H1 (cell line): Measurements from ENCODE around the gene PDE2A. TPM values are rescaled to one million over a fixed set of nuclear protein-coding genes. Genes with fewer than 3 reads are reported as not detected.

Source experiments
- CTCF ChIA-PET: fragments of 300-600 bp; sonication (Branson Sonifier 250); formaldehyde crosslinking; loops from one replicate; lab custom pipeline; 2021; ENCODE audit not compliant: partially characterized antibody; lab: Charles Lee
- POLR2A ChIA-PET: fragments of 300-600 bp; sonication (Branson Sonifier 250); formaldehyde crosslinking; loops from one replicate; lab custom pipeline; 2021; ENCODE audit warnings: inconsistent platforms; ENCODE audit not compliant: partially characterized antibody; lab: Charles Lee
- DNase-seq, 2 experiments: peaks; one replicate each; pipeline versions ENCODE4 v3.0.0 to v3.0.0-alpha.2; 2010 to 2022; ENCODE audit warnings: low spot score in 2 of 2, low read depth in 1 of 2, mixed read lengths in 1 of 2
- FAIRE-seq: peaks from 2 replicates; lab custom pipeline; 2011; peaks lifted over from hg19 to GRCh38; lab: Jason Lieb, UNC
- H2AFZ ChIP-seq: 2 replicates; pipeline ENCODE4 v1.8.1; 2012; ENCODE audit warnings: low read length, inconsistent platforms
- H2AK5ac ChIP-seq: 2 replicates; pipeline ENCODE4 v1.6.1; 2013; ENCODE audit warnings: low read depth, low read length
- H2BK120ac ChIP-seq: replicated peaks from 2 replicates; pipeline ENCODE3; 2013; ENCODE audit warnings: low read depth, low read length, inconsistent platforms
- H2BK12ac ChIP-seq: 2 replicates; pipeline ENCODE4 v1.6.1; 2013; ENCODE audit warnings: low read depth, low read length
- H2BK15ac ChIP-seq: 2 replicates; pipeline ENCODE4 v1.6.1; 2013; ENCODE audit warnings: low read length
- H2BK20ac ChIP-seq: 2 replicates; pipeline ENCODE4 v1.6.1; 2013; ENCODE audit warnings: low read length
- H2BK5ac ChIP-seq: 2 replicates; pipeline ENCODE4 v1.6.1; 2013; ENCODE audit warnings: low read depth, low read length
- H3K14ac ChIP-seq: 2 replicates; pipeline ENCODE4 v1.6.1; 2013; ENCODE audit warnings: inconsistent platforms; ENCODE audit not compliant: insufficient read length
- H3K18ac ChIP-seq: 2 replicates; pipeline ENCODE4 v1.6.1; 2013; ENCODE audit warnings: low read length; ENCODE audit errors: extremely low read depth
- H3K23ac ChIP-seq: 2 replicates; pipeline ENCODE4 v1.6.1; 2013; ENCODE audit warnings: inconsistent platforms; ENCODE audit not compliant: insufficient read length
- H3K23me2 ChIP-seq: 2 replicates; pipeline ENCODE4 v1.6.1; 2013; ENCODE audit warnings: low read depth, low read length
- H3K27ac ChIP-seq: 2 replicates; pipeline ENCODE4 v1.6.1; 2011; ENCODE audit warnings: low read depth, low read length, inconsistent platforms
- H3K27me3 ChIP-seq, 4 experiments: replicated peaks in 1 of 4; 1 replicate in 1 of 4; 2 replicates in 3 of 4; pipeline versions ENCODE4 v1.6.1 to v1.8.1; 2011 to 2013; ENCODE audit warnings: low read length in 3 of 4, mild to moderate bottlenecking in 3 of 4, inconsistent platforms in 2 of 4, mixed read lengths in 2 of 4, moderate library complexity in 1 of 4; ENCODE audit not compliant: control insufficient read depth in 3 of 4, insufficient read depth in 3 of 4; ENCODE audit errors: extremely low read depth in 1 of 4
- H3K36me3 ChIP-seq, 4 experiments: 2 replicates each; pipeline versions ENCODE4 v1.6.1 to v1.8.1; 2011 to 2013; ENCODE audit warnings: mild to moderate bottlenecking in 4 of 4, low read length in 3 of 4, moderate library complexity in 2 of 4, control low read depth in 1 of 4, inconsistent platforms in 1 of 4; ENCODE audit not compliant: insufficient read depth in 4 of 4, control insufficient read depth in 2 of 4
- H3K4ac ChIP-seq: replicated peaks from 2 replicates; pipeline ENCODE3; 2013; ENCODE audit warnings: low read length, low read depth, mixed read lengths, inconsistent platforms; ENCODE audit not compliant: insufficient read length
- H3K4me1 ChIP-seq, 4 experiments: replicated peaks in 1 of 4; 1 replicate in 1 of 4; 2 replicates in 3 of 4; pipeline versions ENCODE4 v1.6.1 to v1.8.1; 2011 to 2013; ENCODE audit warnings: low read length in 3 of 4, inconsistent platforms in 2 of 4, mixed read lengths in 1 of 4; ENCODE audit not compliant: insufficient read depth in 4 of 4, control insufficient read depth in 3 of 4
- H3K4me2 ChIP-seq, 2 experiments: 2 replicates each; pipeline versions ENCODE4 v1.6.1 to v1.8.1; 2011 to 2013; ENCODE audit warnings: low read depth in 2 of 2, low read length in 2 of 2, control low read depth in 1 of 2, inconsistent platforms in 1 of 2, mild to moderate bottlenecking in 1 of 2; ENCODE audit not compliant: insufficient read depth in 1 of 2
- H3K4me3 ChIP-seq, 4 experiments: fragments of 200-600, 300-600 bp in 1 of 4; sonication (generic), shearing (Covaris generic), sonication (Bioruptor Twin) in 1 of 4; 2 replicates each; pipeline versions ENCODE4 v1.5.1 to v1.8.1; 2011 to 2016; ENCODE audit warnings: low read length in 4 of 4, low read depth in 3 of 4, control low read depth in 2 of 4, inconsistent platforms in 2 of 4, mild to moderate bottlenecking in 2 of 4, mixed read lengths in 1 of 4, moderate library complexity in 1 of 4; ENCODE audit not compliant: insufficient read depth in 2 of 4; ENCODE audit errors: extremely low read depth in 1 of 4
- H3K56ac ChIP-seq: replicated peaks from 2 replicates; pipeline ENCODE3; 2013; ENCODE audit warnings: low read depth, mild to moderate bottlenecking, mixed read lengths, low read length, inconsistent platforms; ENCODE audit not compliant: insufficient read length
- H3K79me1 ChIP-seq: 2 replicates; pipeline ENCODE4 v1.6.1; 2013; ENCODE audit warnings: low read depth, low read length, control low read depth
- H3K79me2 ChIP-seq, 2 experiments: 2 replicates each; pipeline versions ENCODE4 v1.6.1 to v1.8.1; 2012 to 2013; ENCODE audit warnings: low read length in 2 of 2, mild to moderate bottlenecking in 2 of 2, inconsistent platforms in 1 of 2; ENCODE audit not compliant: insufficient read depth in 2 of 2, control insufficient read depth in 1 of 2
- H3K9ac ChIP-seq, 4 experiments: replicated peaks in 1 of 4; 1 replicate in 1 of 4; 2 replicates in 3 of 4; pipeline versions ENCODE4 v1.6.1 to v1.8.1; 2011 to 2013; ENCODE audit warnings: low read depth in 3 of 4, low read length in 3 of 4, control low read depth in 2 of 4, mild to moderate bottlenecking in 2 of 4, moderate library complexity in 2 of 4, inconsistent platforms in 1 of 4; ENCODE audit errors: extremely low read depth in 1 of 4
- H3K9me3 ChIP-seq, 2 experiments: 2 replicates each; pipeline versions ENCODE4 v1.6.1 to v1.8.1; 2012 to 2013; ENCODE audit warnings: mild to moderate bottlenecking in 2 of 2, moderate library complexity in 2 of 2, control low read depth in 1 of 2, inconsistent platforms in 1 of 2, low read depth in 1 of 2, low read length in 1 of 2, mixed read lengths in 1 of 2; ENCODE audit not compliant: insufficient read depth in 2 of 2
- H4K20me1 ChIP-seq, 2 experiments: replicated peaks in 1 of 2; 2 replicates each; pipeline versions ENCODE3 to v1.8.1; 2011 to 2013; ENCODE audit warnings: inconsistent platforms in 2 of 2, low read length in 2 of 2, mild to moderate bottlenecking in 1 of 2; ENCODE audit not compliant: insufficient read depth in 2 of 2, control insufficient read depth in 1 of 2
- H4K5ac ChIP-seq: 2 replicates; pipeline ENCODE4 v1.6.1; 2013; ENCODE audit warnings: low read length, low read depth, mixed read lengths, inconsistent platforms; ENCODE audit not compliant: insufficient read length
- H4K8ac ChIP-seq: 2 replicates; pipeline ENCODE4 v1.8.0; 2013; ENCODE audit warnings: mild to moderate bottlenecking, moderate library complexity, low read length, inconsistent platforms; ENCODE audit not compliant: insufficient read depth; ENCODE audit errors: extremely low read depth
- H4K91ac ChIP-seq: replicated peaks from 2 replicates; pipeline ENCODE3; 2013; ENCODE audit warnings: low read length, mixed read lengths, inconsistent platforms; ENCODE audit not compliant: insufficient read length
- BCL11A ChIP-seq, 2 experiments: IDR thresholded peaks; one replicate each; pipeline ENCODE4 v1.6.1; 2011; ENCODE audit warnings: low read depth in 2 of 2, low read length in 2 of 2, mild to moderate bottlenecking in 2 of 2
- CEBPB ChIP-seq: IDR thresholded peaks from 2 replicates; pipeline ENCODE4 v1.6.1; 2012; ENCODE audit warnings: low read depth, low read length
- CHD1 ChIP-seq: IDR thresholded peaks from 2 replicates; pipeline ENCODE4 v1.6.1; 2012; ENCODE audit warnings: low read depth, low read length, improper control_type of control experiment
- CREB1 ChIP-seq: IDR thresholded peaks from 2 replicates; pipeline ENCODE4 v1.6.1; 2012; ENCODE audit warnings: inconsistent platforms
- EGR1 ChIP-seq: IDR thresholded peaks from 2 replicates; pipeline ENCODE4 v1.6.1; 2011; ENCODE audit warnings: low read depth, low read length, borderline replicate concordance
- EZH2 ChIP-seq: fragments of 200-600 bp; sonication (generic); IDR thresholded peaks from 2 replicates; pipeline ENCODE4 v1.7.1; 2012; ENCODE audit warnings: low read depth, mild to moderate bottlenecking, moderate library complexity, low read length, inconsistent platforms; ENCODE audit not compliant: severe bottlenecking
- HDAC6 ChIP-seq: IDR thresholded peaks from one replicate; pipeline ENCODE4 v1.7.1; 2012; ENCODE audit warnings: low read depth, mild to moderate bottlenecking, inconsistent platforms, low read length, moderate library complexity
- POLR2AphosphoS5 ChIP-seq: IDR thresholded peaks from 2 replicates; pipeline ENCODE4 v1.6.1; 2011; ENCODE audit warnings: low read depth, low read length
- RAD21 ChIP-seq, 2 experiments: IDR thresholded peaks in 1 of 2; conservative IDR thresholded peaks in 1 of 2; 2 replicates each; pipeline ENCODE4 v1.6.1; 2011; ENCODE audit warnings: low read depth in 2 of 2, low read length in 2 of 2, improper control_type of control experiment in 1 of 2, inconsistent platforms in 1 of 2, mild to moderate bottlenecking in 1 of 2, moderate library complexity in 1 of 2
- RXRA ChIP-seq: IDR thresholded peaks from 2 replicates; pipeline ENCODE4 v1.6.1; 2011; ENCODE audit warnings: low read depth, mild to moderate bottlenecking, low read length, moderate library complexity; ENCODE audit not compliant: insufficient read depth
- SAP30 ChIP-seq: fragments of 300-600 bp; sonication (generic); IDR thresholded peaks from 2 replicates; pipeline ENCODE4 v1.7.1; 2012; ENCODE audit warnings: low read length, moderate library complexity, mild to moderate bottlenecking, inconsistent platforms; ENCODE audit not compliant: insufficient read depth, insufficient replicate concordance
- SIX5 ChIP-seq: IDR thresholded peaks from 2 replicates; pipeline ENCODE4 v1.6.1; 2011; ENCODE audit warnings: mild to moderate bottlenecking, low read depth, low read length
- SP1 ChIP-seq: IDR thresholded peaks from 2 replicates; pipeline ENCODE4 v1.6.1; 2011; ENCODE audit warnings: low read depth, low read length
- USF2 ChIP-seq: IDR thresholded peaks from 2 replicates; pipeline ENCODE4 v1.6.1; 2011; ENCODE audit warnings: low read length, improper control_type of control experiment
- WGBS, 2 experiments: shearing (Covaris generic) in 1 of 2; methylation state at CpG; one replicate each; pipeline versions ENCODE4 v1.1.6 to v1.1.7; 2013 to 2015; ENCODE audit warnings: low lambda C conversion rate in 2 of 2, mixed read lengths in 2 of 2, inconsistent platforms in 1 of 2, low coverage in 1 of 2, missing lambda C conversion rate in 1 of 2; ENCODE audit not compliant: insufficient replicate concordance in 2 of 2, insufficient coverage in 1 of 2, insufficient read length in 1 of 2; ENCODE audit errors: extremely low coverage in 1 of 2, missing lambda C conversion rate in 1 of 2; 5-methylcytosine and 5-hydroxymethylcytosine counted together
- polyA plus RNA-seq, 7 experiments: library from polyadenylated mRNA; depleted of rRNA in 3 of 7; stranded (reverse) in 5 of 7; unstranded in 2 of 7; fragments of >200 nt in 5 of 7; fragments of 200-250 nt in 2 of 7; gene quantifications; 1 replicate in 5 of 7; 2 replicates in 1 of 7; 4 replicates in 1 of 7; pipeline versions ENCODE4 v1.2.1 to v1.2.3, GENCODE V29; 2011 to 2013; ENCODE audit warnings: missing spikeins in 2 of 7, mixed read lengths in 2 of 7
- total RNA-seq: library from RNA; stranded (reverse); fragmentation: NEBNext Ultra II Directional; extraction: Animal tissue kit (Norgen Biotek cat#: 25700); gene quantifications from 2 replicates; pipeline ENCODE4 v1.2.1, GENCODE V29; 2021

The PDE2A gene
- total and polyA plus RNA-seq, 2 of the 8 experiments (the other 6 are each of a cell fraction or from before 2014, with no cell fraction given), result 3.4 to 7.1 TPM

DNA sequence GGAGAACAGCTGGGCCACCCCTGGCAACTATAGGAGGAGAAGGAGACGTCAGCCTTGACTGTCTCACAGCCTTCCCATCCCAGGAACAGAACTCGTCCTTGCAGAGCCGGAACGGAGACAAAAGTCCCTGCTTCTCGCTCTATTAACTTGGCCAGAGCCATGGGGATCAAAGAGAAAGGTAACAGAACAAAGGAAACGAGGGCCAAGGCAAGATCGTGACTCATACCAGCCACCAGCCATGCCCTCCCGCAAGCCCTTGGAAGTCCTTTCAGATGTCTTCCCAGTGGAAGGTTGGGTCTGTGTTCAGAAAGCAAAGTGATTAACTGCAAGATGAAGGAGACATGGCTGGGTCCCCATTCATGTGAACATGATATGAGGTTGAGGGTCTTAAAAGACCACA lies 64.7 kb downstream of the PDE2A start:
- no peaks in the 10 kb centered on the region for H3K4me1 ChIP-seq
- H3K79me2 ChIP-seq, result no peaks in the 10 kb centered on the region
- H3K36me3 ChIP-seq, result no peaks in the 10 kb centered on the region
- H3K9ac ChIP-seq, result no peak overlapping the region
- 76% methylated on average over 8 of the region's 8 CpGs; no CpG with 5 or more reads in 1 of the 2 experiments for WGBS, 2 experiments
- no peaks in the 10 kb centered on the region; the same call in 1 of the 2 replicates for H3K23me2 ChIP-seq
- POLR2A ChIA-PET, result interaction anchor here (1.0 kb wide), 1 partner anchor 10 kb away, joined by 3 read pairs; no protein-coding TSS in a partner anchor
- DNase-seq (no peak), FAIRE-seq (no peak)
- H3K4ac ChIP-seq, result no peak overlapping the region
- no peak overlapping the region for H2AK5ac ChIP-seq
- no peak overlapping the region for H2BK120ac ChIP-seq
- H3K56ac ChIP-seq, result no peak overlapping the region
- H2BK12ac ChIP-seq, result no peak overlapping the region
- H3K27ac ChIP-seq, result no peak overlapping the region
- no peak overlapping the region for H4K8ac ChIP-seq
- no peak overlapping the region for H2AFZ ChIP-seq
- no peaks in the 10 kb centered on the region for H3K79me1 ChIP-seq
- CTCF ChIA-PET, result interaction anchor here (0.9 to 21.9 kb wide), 12 partner anchors 8 to 179 kb away, joined by 3 to 624 read pairs (median 13); partner anchors contain the start of gene PDE2A
- no peak overlapping the region for H4K5ac ChIP-seq
- H4K91ac ChIP-seq, result no peak overlapping the region
- no peak overlapping the region for H2BK15ac ChIP-seq
- no peak overlapping the region for H3K23ac ChIP-seq
- no peak overlapping the region for H2BK5ac ChIP-seq
- H3K9me3 ChIP-seq, result no peaks in the 10 kb centered on the region
- H2BK20ac ChIP-seq, result no peak overlapping the region
- H3K4me3 ChIP-seq, result no peak overlapping the region
- no peak overlapping the region for H3K14ac ChIP-seq
- H3K27me3 ChIP-seq, result no peaks in the 10 kb centered on the region; a peak in 1 of 7 replicates
- no peak overlapping the region for H3K18ac ChIP-seq
- H3K4me2 ChIP-seq, result no peak overlapping the region
- H4K20me1 ChIP-seq, result no peaks in the 10 kb centered on the region
- TF ChIP-seq SP1, result no peak
- no peak for TF ChIP-seq USF2
- no peak for TF ChIP-seq CHD1
- no peak for TF ChIP-seq CREB1
- no peak for TF ChIP-seq BCL11A (IDR thresholded peaks at IDR 0.05; ENCODE audit: low read depth in 2 of 2, low read length in 2 of 2)
- no peak for TF ChIP-seq EZH2
- no peak for TF ChIP-seq RAD21 (IDR thresholded peaks at IDR 0.05 in 1 of 2, conservative IDR thresholded peaks at IDR 0.05 in 1 of 2; ENCODE audit: low read depth in 2 of 2, low read length in 2 of 2)
- no peak for TF ChIP-seq RXRA
- TF ChIP-seq POLR2AphosphoS5, result no peak
- TF ChIP-seq CEBPB, result no peak
- no peak for TF ChIP-seq SIX5
- no peak for TF ChIP-seq EGR1
- TF ChIP-seq SAP30, result no peak
- TF ChIP-seq HDAC6, result no peak
